ENCODE measurements around the gene TRDMT1.

The TRDMT1 gene

DNA sequence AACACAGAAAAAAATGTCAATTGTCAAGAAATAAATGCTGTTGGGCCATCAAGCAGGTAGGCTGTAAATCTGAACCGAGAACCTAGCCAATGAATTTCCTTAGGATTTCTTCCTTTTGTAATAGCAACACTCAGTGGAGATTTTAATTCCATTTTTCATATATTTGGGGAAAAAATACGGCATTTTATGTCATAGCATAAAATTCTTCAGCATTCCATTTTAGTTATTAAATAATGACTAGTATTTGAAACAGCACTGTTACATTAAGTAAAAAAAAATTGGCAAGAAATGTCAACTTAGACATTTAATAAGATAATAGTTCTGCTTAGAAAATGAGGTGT is 14.3 kb upstream of the TRDMT1 start:
- Histone ChIP-seq H2AFZ (ENCODE audit: low read depth) (no peak overlapping the region), H3K36me3 (ENCODE audit: insufficient read depth) (no peaks in the 10 kb centered on the region), H3K79me2 (ENCODE audit: insufficient read depth, low read depth) (no peaks in the 10 kb centered on the region), H3K27me3 (ENCODE audit: insufficient read depth, low read depth) (no peaks in the 10 kb centered on the region), H3K9ac (no peak overlapping the region), H3K4me1 (ENCODE audit: low read depth, poor library complexity, severe bottlenecking) (no peaks in the 10 kb centered on the region), H3K4me3 (IDR thresholded peaks at IDR 0.05; ENCODE audit: insufficient read depth, low read depth, low read length) (no peak overlapping the region), H4K20me1 (ENCODE audit: insufficient read depth) (no peaks in the 10 kb centered on the region), H3K27ac (no peak overlapping the region), H3K4me2 (no peak overlapping the region)
- TF ChIP-seq, protein P1, sequence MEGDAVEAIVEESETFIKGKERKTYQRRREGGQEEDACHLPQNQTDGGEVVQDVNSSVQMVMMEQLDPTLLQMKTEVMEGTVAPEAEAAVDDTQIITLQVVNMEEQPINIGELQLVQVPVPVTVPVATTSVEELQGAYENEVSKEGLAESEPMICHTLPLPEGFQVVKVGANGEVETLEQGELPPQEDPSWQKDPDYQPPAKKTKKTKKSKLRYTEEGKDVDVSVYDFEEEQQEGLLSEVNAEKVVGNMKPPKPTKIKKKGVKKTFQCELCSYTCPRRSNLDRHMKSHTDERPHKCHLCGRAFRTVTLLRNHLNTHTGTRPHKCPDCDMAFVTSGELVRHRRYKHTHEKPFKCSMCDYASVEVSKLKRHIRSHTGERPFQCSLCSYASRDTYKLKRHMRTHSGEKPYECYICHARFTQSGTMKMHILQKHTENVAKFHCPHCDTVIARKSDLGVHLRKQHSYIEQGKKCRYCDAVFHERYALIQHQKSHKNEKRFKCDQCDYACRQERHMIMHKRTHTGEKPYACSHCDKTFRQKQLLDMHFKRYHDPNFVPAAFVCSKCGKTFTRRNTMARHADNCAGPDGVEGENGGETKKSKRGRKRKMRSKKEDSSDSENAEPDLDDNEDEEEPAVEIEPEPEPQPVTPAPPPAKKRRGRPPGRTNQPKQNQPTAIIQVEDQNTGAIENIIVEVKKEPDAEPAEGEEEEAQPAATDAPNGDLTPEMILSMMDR (conservative IDR thresholded peaks at IDR 0.05; ENCODE audit: low read depth, low read length), result no peak

DNA sequence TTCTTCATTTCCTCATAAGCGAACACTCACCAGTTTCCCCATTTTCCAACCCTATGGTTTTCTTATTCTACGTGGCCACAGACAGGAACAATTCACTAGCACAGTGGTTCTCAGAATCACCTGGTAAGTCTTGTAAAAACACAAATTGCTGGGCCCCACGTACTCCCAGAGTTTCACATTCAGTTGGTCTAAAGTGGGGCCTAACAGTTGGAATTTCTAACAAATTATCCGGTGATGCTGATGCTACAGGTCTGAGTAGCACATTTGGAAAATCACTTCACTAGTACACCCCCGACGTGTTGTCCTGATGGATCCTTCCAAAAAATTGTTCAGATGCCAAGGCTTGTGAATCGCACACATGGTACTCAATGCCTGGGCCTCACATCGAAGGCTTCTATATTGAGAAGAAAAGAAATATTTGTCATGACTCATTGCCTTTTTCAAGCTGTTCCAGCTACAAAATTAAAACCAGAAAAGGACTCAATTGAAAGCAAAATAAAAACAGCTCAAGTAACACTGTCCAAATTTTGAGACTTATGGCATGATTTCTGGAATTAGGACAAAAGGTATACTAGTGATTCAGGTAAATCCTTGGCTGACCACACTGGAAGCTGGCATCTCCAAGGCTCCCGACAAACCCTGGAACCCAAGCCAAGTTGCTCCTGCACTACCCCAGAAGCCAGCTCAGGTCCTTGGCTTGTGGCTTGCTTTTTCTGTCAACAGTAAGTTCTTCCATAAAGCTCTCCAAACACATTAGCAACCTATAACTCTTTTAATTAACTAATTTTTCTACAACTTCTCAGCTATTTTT is 13.7 kb upstream of the TRDMT1 start:
- no peaks in the 10 kb centered on the region for H3K79me2 ChIP-seq (ENCODE audit: insufficient read depth, low read depth)
- H3K4me1 ChIP-seq (ENCODE audit: low read depth, poor library complexity, severe bottlenecking), result no peaks in the 10 kb centered on the region
- H3K36me3 ChIP-seq (ENCODE audit: insufficient read depth), result no peaks in the 10 kb centered on the region
- H3K27ac ChIP-seq, result no peak overlapping the region
- no peaks in the 10 kb centered on the region for H4K20me1 ChIP-seq (ENCODE audit: insufficient read depth)
- H3K27me3 ChIP-seq (ENCODE audit: insufficient read depth, low read depth), result no peaks in the 10 kb centered on the region
- no peak overlapping the region for H3K4me3 ChIP-seq (IDR thresholded peaks at IDR 0.05; ENCODE audit: insufficient read depth, low read depth, low read length)
- no peak overlapping the region for H3K4me2 ChIP-seq
- TF ChIP-seq, protein P1 (conservative IDR thresholded peaks at IDR 0.05; ENCODE audit: low read depth, low read length), result no peak
- H3K9ac ChIP-seq, result no peak overlapping the region
- H2AFZ ChIP-seq (ENCODE audit: low read depth), result no peak overlapping the region

DNA sequence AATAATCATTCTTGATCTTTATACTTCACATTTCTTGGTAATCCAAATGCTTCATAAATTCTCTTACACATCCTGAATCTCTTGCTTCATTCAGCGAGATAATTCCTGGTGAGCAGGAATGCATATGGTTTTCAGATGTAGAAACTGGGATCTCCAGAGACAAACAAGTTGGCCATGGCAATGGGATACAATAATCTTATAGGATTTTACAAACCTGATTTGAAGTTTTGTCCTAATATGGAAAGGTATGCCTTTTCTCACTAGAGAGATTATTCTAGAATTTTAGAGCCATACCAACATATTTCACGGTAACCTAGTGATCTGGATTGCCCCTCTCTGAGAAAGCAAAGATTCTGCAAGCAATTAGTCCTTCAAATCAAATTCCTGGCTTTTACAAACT is 13.1 kb upstream of the TRDMT1 start:
- Histone ChIP-seq H3K9ac (no peak overlapping the region), H2AFZ (ENCODE audit: low read depth) (no peak overlapping the region), H3K79me2 (ENCODE audit: insufficient read depth, low read depth) (no peaks in the 10 kb centered on the region), H3K27ac (no peak overlapping the region), H3K36me3 (ENCODE audit: insufficient read depth) (no peaks in the 10 kb centered on the region), H4K20me1 (ENCODE audit: insufficient read depth) (no peaks in the 10 kb centered on the region), H3K27me3 (ENCODE audit: insufficient read depth, low read depth) (no peaks in the 10 kb centered on the region), H3K4me3 (IDR thresholded peaks at IDR 0.05; ENCODE audit: insufficient read depth, low read depth, low read length) (no peak overlapping the region), H3K4me1 (ENCODE audit: low read depth, poor library complexity, severe bottlenecking) (no peaks in the 10 kb centered on the region), H3K4me2 (no peak overlapping the region)
- TF ChIP-seq, protein P1 (conservative IDR thresholded peaks at IDR 0.05; ENCODE audit: low read depth, low read length), result no peak

DNA sequence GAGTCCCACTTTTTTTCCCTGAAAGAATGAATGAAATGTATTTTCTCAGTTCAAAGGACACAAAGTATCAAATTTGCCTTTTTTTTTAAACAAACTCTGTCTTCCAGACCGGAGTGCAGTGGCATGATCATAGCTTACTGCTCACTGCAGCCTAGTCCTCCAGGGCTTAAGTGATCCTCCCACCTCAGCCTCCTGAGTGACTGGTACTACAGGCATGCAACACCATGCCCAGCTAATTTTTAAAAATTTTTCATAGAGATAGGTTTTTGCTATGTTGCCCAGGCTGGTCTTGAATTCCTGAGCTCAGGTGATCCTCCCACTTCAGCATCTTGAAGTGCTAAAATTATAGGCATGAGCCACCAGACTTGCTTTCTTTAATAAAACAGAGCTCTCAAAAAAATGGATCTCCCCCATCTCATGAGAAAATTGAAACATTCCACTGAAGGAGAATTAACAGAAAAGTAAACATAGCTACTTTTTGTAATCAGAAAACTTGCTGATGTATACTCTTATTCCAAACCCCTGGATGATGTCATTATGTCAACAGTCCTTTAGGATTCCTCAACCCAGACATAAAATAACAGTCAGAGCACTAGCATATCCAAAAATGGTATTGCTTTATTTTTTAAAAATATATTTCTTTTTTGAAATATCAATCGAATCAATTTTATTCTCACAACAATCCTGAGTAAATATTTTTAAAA is 12.3 kb upstream of the TRDMT1 start:
- Histone ChIP-seq H3K4me2 (no peak overlapping the region), H2AFZ (ENCODE audit: low read depth) (no peak overlapping the region), H3K4me3 (IDR thresholded peaks at IDR 0.05; ENCODE audit: insufficient read depth, low read depth, low read length) (no peak overlapping the region), H3K79me2 (ENCODE audit: insufficient read depth, low read depth) (no peaks in the 10 kb centered on the region), H3K27me3 (ENCODE audit: insufficient read depth, low read depth) (no peaks in the 10 kb centered on the region), H3K4me1 (ENCODE audit: low read depth, poor library complexity, severe bottlenecking) (no peaks in the 10 kb centered on the region), H3K36me3 (ENCODE audit: insufficient read depth) (no peaks in the 10 kb centered on the region), H3K9ac (no peak overlapping the region), H3K27ac (no peak overlapping the region), H4K20me1 (ENCODE audit: insufficient read depth) (no peaks in the 10 kb centered on the region)
- TF ChIP-seq, protein P1 (conservative IDR thresholded peaks at IDR 0.05; ENCODE audit: low read depth, low read length), result no peak
